H1 (cell line): ENCODE data around the gene TBX2. TPM values are rescaled to one million over a fixed set of nuclear protein-coding genes. Genes with fewer than 3 reads are reported as not detected.

Experiments
- BRCA1 ChIP-seq: IDR thresholded peaks from 2 replicates; pipeline ENCODE4 v1.6.1; 2012; ENCODE audit warnings: low read depth, low read length, improper control_type of control experiment
- CHD7 ChIP-seq: fragments of 300-600 bp; sonication (generic); IDR thresholded peaks from 2 replicates; pipeline ENCODE4 v1.7.1; 2012; ENCODE audit warnings: low read length, moderate library complexity, mild to moderate bottlenecking, inconsistent platforms; ENCODE audit not compliant: insufficient replicate concordance
- CTBP2 ChIP-seq: IDR thresholded peaks from 2 replicates; pipeline ENCODE4 v1.7.0; 2011; ENCODE audit warnings: borderline replicate concordance, mild to moderate bottlenecking, moderate library complexity, mixed read lengths, low read length; ENCODE audit not compliant: insufficient read depth, insufficient read length
- EGR1 ChIP-seq: IDR thresholded peaks from 2 replicates; pipeline ENCODE4 v1.6.1; 2011; ENCODE audit warnings: low read depth, low read length, borderline replicate concordance
- FOSL1 ChIP-seq: IDR thresholded peaks from 2 replicates; pipeline ENCODE4 v1.6.1; 2011; ENCODE audit warnings: mild to moderate bottlenecking, low read depth, low read length, moderate library complexity; ENCODE audit not compliant: insufficient read depth
- HDAC6 ChIP-seq: IDR thresholded peaks from one replicate; pipeline ENCODE4 v1.7.1; 2012; ENCODE audit warnings: low read depth, mild to moderate bottlenecking, inconsistent platforms, low read length, moderate library complexity
- RAD21 ChIP-seq, 2 experiments: IDR thresholded peaks in 1 of 2; conservative IDR thresholded peaks in 1 of 2; 2 replicates each; pipeline ENCODE4 v1.6.1; 2011; ENCODE audit warnings: low read depth in 2 of 2, low read length in 2 of 2, improper control_type of control experiment in 1 of 2, inconsistent platforms in 1 of 2, mild to moderate bottlenecking in 1 of 2, moderate library complexity in 1 of 2
- RNF2 ChIP-seq: fragments of 200-900, 300-1000 bp; sonication (generic); IDR thresholded peaks from 2 replicates; pipeline ENCODE4 v1.7.1; 2016; ENCODE audit warnings: borderline replicate concordance, low read depth, mild to moderate bottlenecking, antibody characterized with exemption, low read length; ENCODE audit not compliant: poor library complexity, severe bottlenecking; ENCODE audit errors: missing control alignments
- SP1 ChIP-seq: IDR thresholded peaks from 2 replicates; pipeline ENCODE4 v1.6.1; 2011; ENCODE audit warnings: low read depth, low read length
- TAF1 ChIP-seq: IDR thresholded peaks from 2 replicates; pipeline ENCODE4 v1.6.1; 2011; ENCODE audit warnings: mild to moderate bottlenecking, low read depth, low read length
- TEAD4 ChIP-seq: IDR thresholded peaks from 2 replicates; pipeline ENCODE4 v1.6.1; 2012; ENCODE audit warnings: low read depth, low read length, inconsistent platforms, mixed read lengths
- ZNF274 ChIP-seq: IDR thresholded peaks from 2 replicates; pipeline ENCODE4 v1.7.0; 2012; ENCODE audit warnings: low read length, borderline replicate concordance; ENCODE audit errors: extremely low read depth
- polyA plus RNA-seq, 7 experiments: library from polyadenylated mRNA; depleted of rRNA in 3 of 7; stranded (reverse) in 5 of 7; unstranded in 2 of 7; fragments of >200 nt in 5 of 7; fragments of 200-250 nt in 2 of 7; gene quantifications; 1 replicate in 5 of 7; 2 replicates in 1 of 7; 4 replicates in 1 of 7; pipeline versions ENCODE4 v1.2.1 to v1.2.3, GENCODE V29; 2011 to 2013; ENCODE audit warnings: missing spikeins in 2 of 7, mixed read lengths in 2 of 7
- total RNA-seq: library from RNA; stranded (reverse); fragmentation: NEBNext Ultra II Directional; extraction: Animal tissue kit (Norgen Biotek cat#: 25700); gene quantifications from 2 replicates; pipeline ENCODE4 v1.2.1, GENCODE V29; 2021

Gene TBX2
- total and polyA plus RNA-seq, 2 of the 8 experiments (the other 6 are each of a cell fraction or from before 2014, with no cell fraction given) = not detected

GRCh38 chr17:61440697-61441096 lies 41.1 kb downstream of the TBX2 start (continued):
- no peak for TF ChIP-seq CHD7
- TF ChIP-seq SP1 = no peak
- TF ChIP-seq CTBP2 = no peak
- no peak for TF ChIP-seq ZNF274
- no peak for TF ChIP-seq HDAC6
- TF ChIP-seq RNF2 = no peak
- TF ChIP-seq EGR1 = no peak
- no peak for TF ChIP-seq BRCA1
- no peak for TF ChIP-seq TEAD4
- no peak for TF ChIP-seq FOSL1
- TF ChIP-seq TAF1 = no peak
- TF ChIP-seq RAD21 (IDR thresholded peaks at IDR 0.05 in 1 of 2, conservative IDR thresholded peaks at IDR 0.05 in 1 of 2; ENCODE audit: low read depth in 2 of 2, low read length in 2 of 2) = no peak
